ENCODE data around the gene EIF4H. TPM values are rescaled to one million over a fixed set of nuclear protein-coding genes. Genes with fewer than 3 reads are reported as not detected.

The EIF4H gene
- polyA plus RNA-seq, 1 donor (not counting 4 experiments of a cell fraction or from before 2014, with no cell fraction given): 340 TPM

DNA sequence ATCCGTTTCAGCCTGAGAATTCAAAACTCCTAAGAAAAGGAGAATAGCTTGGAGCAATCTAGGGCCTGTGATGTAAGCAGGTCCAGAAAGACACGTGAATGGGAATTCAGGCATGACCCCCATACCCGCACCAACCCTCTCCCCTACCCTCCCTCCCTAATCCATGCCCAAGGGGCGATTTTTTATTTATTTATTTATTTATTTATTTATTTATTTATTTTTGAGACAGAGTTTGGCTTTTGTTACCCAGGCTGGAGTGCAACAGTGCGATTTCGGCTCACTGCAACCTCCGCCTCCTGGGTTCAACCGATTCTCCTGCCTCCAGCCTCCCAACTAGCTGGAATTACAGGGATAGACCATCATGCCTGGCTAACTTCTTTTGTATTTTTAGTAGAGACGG is 16.6 kb upstream of the EIF4H start:
- H3K79me2 ChIP-seq (ENCODE audit: control insufficient read depth, insufficient read depth, low read length): no peaks in the 10 kb centered on the region
- H3K36me3 ChIP-seq (ENCODE audit: control insufficient read depth in 2 of 2, extremely low read depth in 1 of 2, insufficient read depth in 2 of 2, low read length in 2 of 2): no peaks in the 10 kb centered on the region
- H3K27me3 ChIP-seq (ENCODE audit: control insufficient read depth, extremely low read depth, insufficient read depth, low read length): no peaks in the 10 kb centered on the region
- no peak overlapping the region for H3K4me2 ChIP-seq (ENCODE audit: control insufficient read depth, extremely low read depth, insufficient read depth, low read depth, low read length)
- no peak overlapping the region for H3K9ac ChIP-seq (ENCODE audit: control insufficient read depth, extremely low read depth, insufficient read depth, low read length)
- H3K4me3 ChIP-seq (ENCODE audit: control insufficient read depth in 2 of 3, extremely low read depth in 1 of 3, insufficient read depth in 2 of 3, low read depth in 1 of 3, low read length in 3 of 3): no peak overlapping the region
- no peaks in the 10 kb centered on the region for H3K4me1 ChIP-seq (ENCODE audit: control insufficient read depth, extremely low read depth, insufficient read depth, low read length)
- H3K9me3 ChIP-seq (ENCODE audit: control insufficient read depth, low read depth, low read length): no peaks in the 10 kb centered on the region
- no peak overlapping the region for H3K27ac ChIP-seq (ENCODE audit: control insufficient read depth, insufficient read depth, low read length)
- DNase-seq (ENCODE audit: low read depth, low spot score) (no peak), FAIRE-seq (no peak)
- dilution Hi-C loops (cut with MboI; ENCODE audit: extremely low pct_ligation_motif_present, low sequenced_read_pairs): no loop called here
- no peaks in the 10 kb centered on the region for H3K9me1 ChIP-seq (ENCODE audit: control insufficient read depth, extremely low read depth, insufficient read depth, low read length)
- no peak for TF ChIP-seq EZH2 (IDR thresholded peaks at IDR 0.05; ENCODE audit: low read length)
- TF ChIP-seq, protein P1, sequence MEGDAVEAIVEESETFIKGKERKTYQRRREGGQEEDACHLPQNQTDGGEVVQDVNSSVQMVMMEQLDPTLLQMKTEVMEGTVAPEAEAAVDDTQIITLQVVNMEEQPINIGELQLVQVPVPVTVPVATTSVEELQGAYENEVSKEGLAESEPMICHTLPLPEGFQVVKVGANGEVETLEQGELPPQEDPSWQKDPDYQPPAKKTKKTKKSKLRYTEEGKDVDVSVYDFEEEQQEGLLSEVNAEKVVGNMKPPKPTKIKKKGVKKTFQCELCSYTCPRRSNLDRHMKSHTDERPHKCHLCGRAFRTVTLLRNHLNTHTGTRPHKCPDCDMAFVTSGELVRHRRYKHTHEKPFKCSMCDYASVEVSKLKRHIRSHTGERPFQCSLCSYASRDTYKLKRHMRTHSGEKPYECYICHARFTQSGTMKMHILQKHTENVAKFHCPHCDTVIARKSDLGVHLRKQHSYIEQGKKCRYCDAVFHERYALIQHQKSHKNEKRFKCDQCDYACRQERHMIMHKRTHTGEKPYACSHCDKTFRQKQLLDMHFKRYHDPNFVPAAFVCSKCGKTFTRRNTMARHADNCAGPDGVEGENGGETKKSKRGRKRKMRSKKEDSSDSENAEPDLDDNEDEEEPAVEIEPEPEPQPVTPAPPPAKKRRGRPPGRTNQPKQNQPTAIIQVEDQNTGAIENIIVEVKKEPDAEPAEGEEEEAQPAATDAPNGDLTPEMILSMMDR (optimal IDR thresholded peaks at IDR 0.05 in 1 of 3, IDR thresholded peaks at IDR 0.05 in 1 of 3, conservative IDR thresholded peaks at IDR 0.05 in 1 of 3; ENCODE audit: extremely low read depth in 1 of 3, insufficient read depth in 2 of 3, low read length in 3 of 3): no peak
- no peak overlapping the region for H2AFZ ChIP-seq (ENCODE audit: control insufficient read depth, low read length)
- no peaks in the 10 kb centered on the region for H4K20me1 ChIP-seq (ENCODE audit: control insufficient read depth, extremely low read depth, insufficient read depth, low read length)

- TF ChIP-seq EZH2 (IDR thresholded peaks at IDR 0.05; ENCODE audit: low read length): no peak
- TF ChIP-seq, protein P1 (optimal IDR thresholded peaks at IDR 0.05 in 1 of 3, IDR thresholded peaks at IDR 0.05 in 1 of 3, conservative IDR thresholded peaks at IDR 0.05 in 1 of 3; ENCODE audit: extremely low read depth in 1 of 3, insufficient read depth in 2 of 3, low read length in 3 of 3): peak in 2 of 3 experiments; percentile 16 to 17
- Histone ChIP-seq H3K9ac (ENCODE audit: control insufficient read depth, extremely low read depth, insufficient read depth, low read length) (no peak overlapping the region), H4K20me1 (ENCODE audit: control insufficient read depth, extremely low read depth, insufficient read depth, low read length) (no peaks in the 10 kb centered on the region), H3K27me3 (ENCODE audit: control insufficient read depth, extremely low read depth, insufficient read depth, low read length) (no peaks in the 10 kb centered on the region), H3K9me3 (ENCODE audit: control insufficient read depth, low read depth, low read length) (no peaks in the 10 kb centered on the region), H3K79me2 (ENCODE audit: control insufficient read depth, insufficient read depth, low read length) (no peaks in the 10 kb centered on the region), H2AFZ (ENCODE audit: control insufficient read depth, low read length) (no peak overlapping the region), H3K4me2 (ENCODE audit: control insufficient read depth, extremely low read depth, insufficient read depth, low read depth, low read length) (no peak overlapping the region), H3K36me3 (ENCODE audit: control insufficient read depth in 2 of 2, extremely low read depth in 1 of 2, insufficient read depth in 2 of 2, low read length in 2 of 2) (no peaks in the 10 kb centered on the region), H3K4me1 (ENCODE audit: control insufficient read depth, extremely low read depth, insufficient read depth, low read length) (no peaks in the 10 kb centered on the region), H3K4me3 (ENCODE audit: control insufficient read depth in 2 of 3, extremely low read depth in 1 of 3, insufficient read depth in 2 of 3, low read depth in 1 of 3, low read length in 3 of 3) (no peak overlapping the region), H3K27ac (ENCODE audit: control insufficient read depth, insufficient read depth, low read length) (no peak overlapping the region), H3K9me1 (ENCODE audit: control insufficient read depth, extremely low read depth, insufficient read depth, low read length) (no peaks in the 10 kb centered on the region)
- dilution Hi-C loops (cut with MboI; ENCODE audit: extremely low pct_ligation_motif_present, low sequenced_read_pairs): no loop called here
- DNase-seq (ENCODE audit: low read depth, low spot score) (no peak), FAIRE-seq (no peak)
Measured at GRCh38 chr7:74164985-74165456, 9.1 kb upstream of the EIF4H start.

Data from keratinocyte (primary cell).